Stimulated activated CD4-positive, alpha-beta T cell treated with anti-CD3 and anti-CD28 coated beads, TNF-alpha, amount 100 ng/mL, for 4 hours (primary cell): ENCODE data around the gene UGT2B7.

Experiments used
- DNase-seq, 3 experiments: peaks; one replicate each; pipeline ENCODE4 v3.0.0-alpha.2; 2020; ENCODE audit warnings: low read depth in 3 of 3

Gene UGT2B7

GRCh38 chr4:69156913-69157312, 60.6 kb downstream of the UGT2B7 start:
- DNase-seq, result no peak
